AG20443 (cell line): Measurements from ENCODE around the gene RNF6.
A peak's percentile ranks its signal among the peaks of the same experiment; 100 is the strongest.
"Not testable (repeated sequence)": the region's sequence is repeated elsewhere in the genome, so short reads cannot be mapped to it uniquely, and the experiment has no call there.

ENCODE experiments used
- DNase-seq: peaks from one replicate; pipeline ENCODE4 v3.0.0; 2012; ENCODE audit warnings: low spot score, mixed read lengths

RNF6 gene

DNA sequence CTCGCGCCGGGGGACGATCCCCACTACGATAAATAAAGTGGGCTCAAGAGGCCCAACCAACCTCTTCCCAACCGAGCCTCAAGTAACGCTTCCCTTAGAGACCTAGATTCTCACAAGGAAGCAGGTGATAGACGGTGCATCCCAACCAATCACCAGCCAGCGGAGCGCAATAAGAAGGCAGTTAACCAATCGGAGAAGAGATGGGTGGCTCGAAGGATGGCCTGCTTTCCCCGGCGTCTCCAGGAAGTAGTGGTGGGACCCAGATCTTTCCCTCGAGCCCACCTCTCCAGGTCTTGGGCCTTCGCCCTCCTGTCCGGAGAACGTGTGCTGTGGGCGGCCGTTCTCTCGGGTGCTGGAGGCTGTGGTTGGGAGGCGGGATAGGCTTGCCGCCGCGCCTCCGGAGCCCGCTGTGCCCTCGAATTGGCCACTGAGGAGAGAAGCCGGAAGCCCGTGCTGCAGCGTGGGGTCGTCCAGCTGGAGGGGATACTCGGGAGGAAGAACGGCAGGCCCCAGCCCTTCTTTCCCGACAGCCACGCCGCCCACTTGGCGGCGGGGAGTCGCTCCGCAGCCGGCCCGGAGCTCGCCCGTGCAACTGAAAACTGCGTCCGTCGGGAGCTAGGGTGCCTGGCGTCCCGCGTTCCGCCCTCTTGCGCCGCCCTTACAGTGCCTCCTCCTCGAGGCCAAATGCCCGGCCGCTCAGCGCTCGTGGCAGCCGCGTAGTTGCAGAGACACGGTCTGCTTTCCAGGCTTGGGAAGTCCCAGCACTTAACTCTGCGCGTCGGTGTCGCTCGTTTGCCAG, at the start of gene RNF6:
RNF6 (minus strand) TSS at position 594 of the 799 bp plus-strand sequence. CDS start 2,665 bp downstream, outside the sequence.
- DNase-seq: peak; percentile 98

DNA sequence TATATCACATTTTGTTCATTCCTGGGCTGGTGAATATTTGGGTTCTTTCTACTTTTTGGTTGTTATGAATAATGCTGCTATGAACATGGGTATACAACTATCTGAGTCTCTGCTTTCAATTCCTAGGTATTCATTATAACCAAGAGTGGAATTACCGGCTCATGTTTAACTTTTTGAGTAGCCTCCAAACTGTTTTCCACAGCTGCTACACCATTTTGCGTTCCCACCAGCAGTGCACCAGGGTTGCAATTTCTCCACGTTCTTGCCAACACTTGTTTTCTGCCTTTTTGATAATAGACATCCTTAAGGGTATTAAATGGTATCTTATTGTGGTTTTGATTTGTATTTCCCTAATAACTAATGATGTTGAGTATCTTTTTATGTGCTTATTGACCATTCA, 48.6 kb upstream of the RNF6 start:
- DNase-seq: no peak

DNA sequence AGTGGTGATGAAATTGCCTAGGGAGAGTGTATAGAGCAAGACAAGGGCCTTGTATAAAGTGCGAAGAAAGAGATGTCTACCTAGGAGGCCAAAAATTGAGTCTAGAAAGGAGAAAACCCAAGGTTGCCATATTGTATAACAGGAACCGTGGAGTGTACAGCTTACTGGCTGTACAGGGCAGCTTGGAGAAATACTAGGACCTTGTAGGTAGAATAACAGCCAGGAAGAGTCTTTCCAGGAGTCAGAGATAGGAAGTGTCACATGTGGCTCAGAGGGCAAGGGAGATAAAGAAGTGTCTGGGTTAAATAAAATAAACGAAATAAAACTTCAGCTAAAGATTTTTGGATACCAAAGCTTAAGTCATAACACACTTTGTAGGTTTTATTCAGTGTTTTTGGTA, 44.2 kb upstream of the RNF6 start:
- no peak for DNase-seq

DNA sequence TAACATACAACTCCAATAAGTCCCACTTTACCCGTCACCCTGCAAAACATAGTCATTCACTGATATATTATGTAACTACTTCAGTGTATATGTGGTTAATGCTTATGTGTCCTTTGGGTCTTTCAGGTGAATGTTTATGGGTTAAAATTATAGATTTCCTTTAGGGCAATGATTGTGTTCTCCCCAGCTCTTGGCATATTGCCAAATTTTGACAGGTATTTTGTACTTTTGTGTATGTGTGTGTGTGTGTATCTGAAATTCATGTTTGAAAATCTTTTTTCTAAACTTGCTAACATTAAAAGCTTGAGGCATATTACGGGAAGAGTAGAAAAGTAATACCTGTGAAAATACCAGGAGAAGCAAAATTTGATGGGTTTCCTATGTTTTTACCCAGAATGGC, 40.0 kb upstream of the RNF6 start:
- DNase-seq: no peak

DNA sequence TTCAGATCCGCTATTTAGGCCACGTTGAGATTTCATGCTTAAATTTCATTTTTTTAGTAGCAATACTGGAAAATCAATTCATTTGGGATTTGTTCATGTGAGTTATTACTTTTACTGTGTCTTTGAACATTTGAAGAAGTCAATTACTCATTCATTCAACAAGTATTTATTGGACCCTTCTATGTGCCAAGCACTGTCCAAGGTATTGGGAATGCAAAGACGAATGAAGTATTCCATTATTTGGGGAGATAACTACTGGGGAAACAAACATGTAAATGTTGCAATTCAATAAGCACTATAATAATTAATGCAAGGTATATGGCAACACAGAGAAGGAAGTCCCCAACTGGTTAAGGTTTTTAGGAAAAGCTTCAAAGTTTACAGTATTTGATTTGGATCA, 37.5 kb upstream of the RNF6 start:
- DNase-seq: no peak

DNA sequence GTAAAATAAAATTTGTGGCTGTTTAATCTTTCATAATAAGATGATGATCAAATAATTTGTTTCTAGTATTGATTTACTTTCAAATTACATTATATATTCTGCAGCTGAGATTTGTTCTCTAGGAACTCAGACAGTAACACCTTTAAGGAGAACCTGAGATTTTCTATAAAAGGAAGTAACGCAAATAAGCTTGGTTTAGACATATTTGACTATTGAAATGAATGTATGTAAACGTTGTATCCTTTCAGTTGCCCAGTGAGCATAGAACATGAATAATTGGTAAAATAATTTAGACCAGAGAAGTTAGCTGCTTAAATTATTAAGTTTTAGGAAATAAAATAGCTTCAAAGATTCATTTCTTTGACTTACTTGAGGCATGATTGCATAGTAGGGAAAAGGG, 34.9 kb upstream of the RNF6 start:
- no peak for DNase-seq

DNA sequence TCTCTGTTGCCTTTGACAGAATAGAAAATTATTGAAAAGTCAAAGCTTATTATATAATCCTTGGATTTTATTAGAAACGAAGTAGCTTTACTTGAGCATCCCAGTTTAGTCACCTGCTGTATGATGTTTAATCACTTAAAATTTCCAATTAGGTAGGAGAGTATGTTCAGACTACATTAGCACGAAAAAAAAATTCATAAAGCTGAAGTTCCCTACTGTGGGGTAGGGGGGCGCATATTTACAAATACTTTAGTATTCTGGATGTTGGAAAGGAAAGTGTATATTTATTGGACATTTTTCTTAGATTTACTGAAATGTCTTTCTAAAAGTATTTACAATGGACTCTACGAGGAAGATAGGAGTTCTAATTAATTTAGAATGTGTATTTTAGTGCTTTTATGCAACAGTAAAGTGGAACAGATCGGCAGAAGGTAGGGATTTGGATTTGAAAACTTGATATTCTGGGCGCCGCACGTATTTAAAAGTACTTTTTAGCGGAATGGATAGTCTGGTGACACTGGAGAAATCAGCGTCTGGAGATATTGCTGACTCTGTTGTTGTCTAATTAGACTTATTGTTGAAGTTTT, 33.7 kb upstream of the RNF6 start:
- DNase-seq: no peak

DNA sequence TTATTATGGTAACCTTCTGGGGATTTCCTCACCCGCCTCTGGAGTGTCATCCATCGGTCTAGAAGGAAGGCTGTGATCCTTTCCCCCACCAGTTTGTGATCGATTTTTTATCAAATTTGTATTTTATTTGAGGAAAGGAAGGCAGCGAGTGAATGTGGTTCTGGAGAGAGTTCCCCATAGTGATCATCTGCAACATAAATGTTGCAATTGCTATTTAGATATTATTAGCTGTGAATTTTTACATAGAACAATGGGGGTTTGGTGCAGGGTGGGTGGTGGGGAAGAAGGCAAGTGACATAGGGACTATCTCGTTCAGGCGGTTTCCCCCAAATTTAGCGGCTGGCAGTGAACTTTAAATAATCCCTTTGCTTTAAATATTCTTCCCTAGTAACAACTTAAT, 33.0 kb upstream of the RNF6 start:
- DNase-seq: no peak

DNA sequence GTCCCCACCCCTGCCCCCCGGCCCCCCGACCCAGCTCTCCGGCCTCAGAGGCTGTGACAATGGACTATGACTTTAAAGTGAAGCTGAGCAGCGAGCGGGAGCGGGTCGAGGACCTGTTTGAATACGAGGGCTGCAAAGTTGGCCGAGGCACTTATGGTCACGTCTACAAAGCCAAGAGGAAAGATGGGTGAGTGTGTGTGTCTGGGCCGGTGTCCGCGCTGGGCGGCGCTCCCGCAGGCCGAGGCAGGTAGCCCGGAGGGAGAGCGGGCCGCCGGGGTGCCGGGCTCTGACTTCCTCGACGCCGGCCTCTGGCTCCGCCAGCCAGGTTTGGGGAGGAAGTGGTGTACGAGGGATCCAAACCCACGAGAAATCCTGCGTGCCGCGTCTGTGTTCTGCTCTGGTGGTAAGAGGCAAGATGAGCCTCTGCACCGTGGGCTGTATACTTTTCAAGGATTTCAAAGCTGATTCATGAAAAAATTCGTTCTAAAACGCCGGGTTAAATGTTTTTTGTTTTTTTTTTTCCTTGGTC, 32.5 kb upstream of the RNF6 start:
- DNase-seq: peak; percentile 56

DNA sequence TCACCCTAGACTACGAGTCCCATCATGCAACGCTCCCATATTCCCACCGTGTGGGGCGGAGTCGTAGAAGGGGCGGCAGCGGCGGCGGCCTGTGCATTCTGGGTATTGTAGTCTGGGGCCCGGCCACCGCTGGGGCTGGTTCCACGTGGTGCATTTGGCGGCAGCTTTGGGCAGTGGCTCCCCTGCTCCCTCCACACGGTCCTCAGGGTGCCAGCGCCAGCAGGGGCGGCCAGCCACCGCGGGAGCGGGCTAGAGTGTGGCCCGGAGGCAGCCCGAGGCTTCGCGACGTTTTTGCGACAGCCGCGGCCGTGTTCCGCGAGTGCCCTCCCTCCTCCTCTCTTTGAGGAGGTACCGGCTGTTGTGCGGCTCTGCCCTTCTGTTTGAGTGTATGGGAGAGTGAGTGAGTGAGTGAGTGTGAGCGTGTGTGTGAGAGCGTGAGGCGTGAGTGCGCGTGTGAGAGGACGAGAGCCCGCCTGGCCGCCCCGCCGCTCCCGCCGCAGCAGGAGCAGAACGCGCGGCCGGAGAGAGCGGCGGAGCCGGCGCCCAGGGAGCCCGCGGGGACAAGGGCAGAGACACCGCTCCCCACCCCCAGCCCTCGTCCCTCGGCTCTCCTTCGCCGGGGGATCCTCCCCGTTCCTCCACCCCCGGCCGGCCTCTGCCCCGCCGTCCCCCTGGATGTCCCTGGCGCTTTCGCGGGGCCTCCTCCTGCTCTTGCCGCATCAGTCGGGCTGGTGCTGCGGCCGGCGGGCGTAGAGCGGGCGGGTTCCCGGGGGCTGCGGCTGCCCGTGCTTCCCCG, 31.9 kb upstream of the RNF6 start, which contains the start of gene CDK8:
CDK8 (plus strand) TSS at position 343 of the 796 bp plus-strand sequence. CDS start 513 bp downstream, outside the sequence.
- peak; percentile 92 for DNase-seq

DNA sequence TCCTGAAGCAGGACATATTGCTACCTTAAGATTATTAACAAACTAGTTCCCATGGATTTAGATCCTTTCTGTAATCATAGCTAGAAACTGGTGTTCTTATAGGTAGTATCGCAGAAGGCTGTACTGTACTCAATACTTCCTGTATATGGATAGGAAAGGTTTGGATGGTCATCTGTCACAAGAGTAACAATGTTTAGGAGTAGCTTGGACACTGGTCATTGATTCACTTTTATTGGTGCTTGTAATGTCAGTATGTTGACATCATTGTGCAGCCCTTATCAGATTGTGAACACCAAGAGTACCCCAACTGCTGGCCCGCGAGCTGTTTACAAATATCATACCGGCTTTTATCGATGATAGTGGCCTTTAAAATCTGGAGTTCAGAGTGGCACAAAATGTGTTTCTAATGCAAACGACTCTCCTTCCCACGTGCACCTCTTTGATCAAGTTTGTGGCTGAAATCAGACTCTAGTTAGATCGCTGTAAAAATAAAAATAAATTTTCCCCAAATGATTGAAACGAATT, 31.2 kb upstream of the RNF6 start:
- no peak for DNase-seq

DNA sequence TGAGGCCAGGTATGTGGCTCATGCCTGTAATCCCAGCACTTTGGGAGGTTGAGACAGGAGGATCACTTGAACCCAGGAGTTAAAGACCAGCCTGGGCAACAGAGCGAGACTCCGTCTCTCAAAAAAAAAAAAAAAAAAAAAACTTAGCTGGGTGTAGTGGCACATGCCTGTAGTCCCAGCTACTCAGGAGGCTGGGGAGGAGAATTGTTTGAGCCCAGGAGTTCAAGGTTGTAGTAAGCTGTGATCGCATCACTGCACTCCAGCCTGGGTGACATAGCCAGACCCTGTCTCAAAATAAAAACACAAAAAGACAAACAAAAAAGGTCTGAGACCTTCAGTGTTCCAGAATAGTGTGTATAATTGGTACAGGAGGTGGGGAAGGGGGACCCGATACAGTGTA, 29.9 kb upstream of the RNF6 start:
- DNase-seq: not testable (repeated sequence)

DNA sequence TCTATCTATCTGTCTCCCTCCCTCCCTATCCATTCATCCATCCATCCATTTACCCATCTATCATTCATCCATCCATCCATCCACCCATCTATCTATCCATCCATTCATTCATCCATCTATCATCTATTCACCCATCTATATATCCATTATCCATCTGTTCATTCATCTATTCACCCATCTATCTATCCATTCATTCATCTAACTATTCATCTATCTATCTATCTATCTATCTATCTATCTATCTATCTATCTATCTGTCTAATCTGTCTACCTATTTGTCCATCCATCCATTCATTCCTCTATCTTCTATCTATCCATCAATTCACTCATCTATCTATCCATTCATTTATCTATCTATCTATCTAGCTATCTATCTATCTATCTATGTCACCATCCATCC, 27.4 kb upstream of the RNF6 start:
- DNase-seq: no peak

DNA sequence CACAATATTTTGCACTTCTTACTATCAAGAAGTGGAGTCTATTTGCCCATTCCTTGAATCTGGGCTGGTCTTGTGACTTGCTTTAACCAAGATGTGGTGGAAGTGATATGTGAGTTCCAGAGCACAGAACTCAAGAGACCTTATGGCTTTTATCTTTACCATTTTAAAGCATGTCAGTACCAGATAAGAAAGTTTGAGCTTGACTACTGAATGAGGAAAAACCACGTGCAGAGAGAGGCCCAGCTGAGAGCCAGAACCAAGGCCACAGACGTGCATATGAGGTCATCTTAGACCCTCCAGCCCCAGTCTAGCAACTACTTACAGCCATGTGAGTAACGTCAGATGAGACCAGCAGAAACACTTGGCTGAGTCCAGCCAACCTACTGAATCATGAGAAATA, 25.5 kb upstream of the RNF6 start:
- no peak for DNase-seq

DNA sequence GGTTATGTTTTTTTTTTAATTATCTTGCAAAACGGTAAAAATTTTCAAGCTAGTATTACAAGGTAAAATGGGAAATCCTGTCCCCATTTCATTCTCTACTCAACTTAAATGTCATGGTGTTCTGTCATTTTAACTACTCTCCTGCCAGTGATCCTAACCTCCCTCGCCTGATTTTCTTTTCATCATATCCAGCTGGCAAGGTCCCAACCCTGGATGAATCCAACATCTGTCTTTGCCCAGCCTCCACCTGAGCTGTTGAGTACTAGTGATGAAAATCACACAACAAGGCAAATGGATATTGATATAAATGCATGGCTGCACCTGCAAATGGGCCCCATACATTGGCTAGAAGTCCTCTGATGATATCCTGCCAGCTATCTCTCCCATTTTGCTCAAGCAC, 24.9 kb upstream of the RNF6 start:
- DNase-seq: no peak

DNA sequence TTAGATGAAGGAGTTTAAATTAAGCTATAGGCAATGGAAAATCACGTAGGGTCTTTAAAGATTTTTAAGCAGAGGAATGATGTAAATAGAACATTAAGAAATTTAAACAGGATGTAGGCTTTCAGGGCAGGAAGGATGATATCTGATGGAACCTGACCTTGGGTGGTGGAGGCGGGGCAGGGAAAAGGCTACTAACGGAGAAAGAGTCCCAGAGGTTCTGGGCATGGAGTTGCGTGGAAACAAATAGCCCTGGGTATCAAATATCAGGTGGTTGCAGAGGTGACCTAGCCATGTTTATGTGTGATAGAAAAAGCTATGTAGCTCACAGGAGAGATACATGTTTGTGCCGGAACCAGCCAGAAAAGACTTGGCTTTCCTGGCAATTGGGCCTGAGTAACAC, 24.0 kb upstream of the RNF6 start:
- DNase-seq: no peak

DNA sequence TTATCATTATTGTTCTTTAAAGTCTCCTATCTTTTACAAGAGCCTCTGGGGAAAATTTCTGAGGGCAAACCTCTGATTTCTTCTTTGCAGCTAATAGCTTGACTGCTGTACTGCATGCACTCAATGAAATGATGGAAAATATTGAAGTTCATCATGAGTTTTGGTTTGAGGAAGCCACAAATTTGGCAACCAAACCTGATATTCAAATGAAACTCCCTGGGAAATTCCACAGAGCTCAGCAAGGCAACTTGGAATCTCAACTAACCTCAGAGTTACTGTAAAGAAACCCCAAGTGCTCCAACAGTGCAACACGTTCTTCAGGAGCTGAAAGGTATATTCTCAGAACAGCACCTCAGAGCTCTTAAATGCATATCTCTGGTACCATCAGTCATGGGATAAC, 14.2 kb upstream of the RNF6 start:
- no peak for DNase-seq

DNA sequence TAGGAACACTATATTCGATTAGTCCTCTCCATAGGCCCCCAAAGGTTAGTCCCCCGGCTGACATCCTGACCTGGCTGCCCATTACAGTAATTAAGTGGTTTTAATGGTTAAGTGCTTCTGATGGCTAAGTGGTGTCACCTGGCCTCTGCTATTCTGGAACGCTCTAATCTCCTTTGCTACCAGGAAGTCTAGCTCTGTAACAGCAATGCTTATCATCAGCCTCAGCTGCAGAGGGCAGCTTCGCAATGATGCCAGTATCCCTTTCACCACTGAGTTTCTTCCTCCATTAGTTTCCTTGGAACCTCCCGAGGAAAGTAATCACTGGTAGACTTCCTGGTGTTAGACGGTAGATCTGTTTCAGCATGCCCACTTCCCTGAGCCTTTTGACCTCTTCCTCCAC, 8.6 kb upstream of the RNF6 start:
- DNase-seq: no peak

DNA sequence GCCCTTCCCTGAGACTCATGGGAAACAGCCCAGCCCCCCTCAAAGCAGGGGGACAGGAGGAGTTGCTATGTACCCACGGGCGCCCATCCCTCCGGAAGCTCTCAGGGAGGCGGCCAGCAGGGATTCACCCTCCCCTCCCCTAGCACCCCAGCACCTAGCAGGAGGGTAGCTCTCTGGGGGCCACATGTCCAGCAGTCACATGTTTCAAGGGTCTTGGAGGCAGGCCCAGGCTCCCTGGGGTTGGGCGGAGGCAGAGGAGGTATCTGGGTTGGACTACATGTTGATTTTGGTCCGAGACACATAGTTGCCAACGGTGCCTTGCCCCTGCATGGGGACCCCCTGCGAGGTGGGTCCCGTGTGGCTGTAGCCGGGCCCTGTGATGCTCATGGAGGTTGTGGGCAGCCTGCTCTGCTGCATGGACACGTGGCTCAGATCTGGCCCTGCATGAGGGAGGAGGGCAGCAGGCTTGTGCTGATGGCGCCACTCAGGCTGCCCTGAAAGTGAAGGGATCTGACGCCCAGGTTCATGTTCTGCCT, 7.0 kb upstream of the RNF6 start:
- DNase-seq: no peak

DNA sequence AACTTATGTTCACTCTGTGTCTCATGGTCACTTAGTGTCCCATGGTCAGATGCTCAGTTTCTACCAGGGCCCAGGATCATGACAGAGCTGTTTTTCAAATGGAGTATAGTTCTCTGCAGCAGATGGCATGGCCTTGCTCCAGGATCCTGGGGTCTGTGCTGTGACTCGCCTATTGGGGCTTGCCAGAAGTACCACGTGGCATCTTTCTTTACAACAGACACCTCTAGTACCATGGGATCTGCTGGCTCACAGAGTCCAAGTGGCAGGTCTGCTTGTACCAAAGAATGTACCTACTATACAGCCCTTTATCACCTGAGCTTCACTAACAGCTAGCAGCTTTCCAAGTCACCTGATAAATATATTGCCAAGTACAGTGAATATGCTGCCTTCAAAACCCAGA, 6.0 kb upstream of the RNF6 start:
- no peak for DNase-seq

DNA sequence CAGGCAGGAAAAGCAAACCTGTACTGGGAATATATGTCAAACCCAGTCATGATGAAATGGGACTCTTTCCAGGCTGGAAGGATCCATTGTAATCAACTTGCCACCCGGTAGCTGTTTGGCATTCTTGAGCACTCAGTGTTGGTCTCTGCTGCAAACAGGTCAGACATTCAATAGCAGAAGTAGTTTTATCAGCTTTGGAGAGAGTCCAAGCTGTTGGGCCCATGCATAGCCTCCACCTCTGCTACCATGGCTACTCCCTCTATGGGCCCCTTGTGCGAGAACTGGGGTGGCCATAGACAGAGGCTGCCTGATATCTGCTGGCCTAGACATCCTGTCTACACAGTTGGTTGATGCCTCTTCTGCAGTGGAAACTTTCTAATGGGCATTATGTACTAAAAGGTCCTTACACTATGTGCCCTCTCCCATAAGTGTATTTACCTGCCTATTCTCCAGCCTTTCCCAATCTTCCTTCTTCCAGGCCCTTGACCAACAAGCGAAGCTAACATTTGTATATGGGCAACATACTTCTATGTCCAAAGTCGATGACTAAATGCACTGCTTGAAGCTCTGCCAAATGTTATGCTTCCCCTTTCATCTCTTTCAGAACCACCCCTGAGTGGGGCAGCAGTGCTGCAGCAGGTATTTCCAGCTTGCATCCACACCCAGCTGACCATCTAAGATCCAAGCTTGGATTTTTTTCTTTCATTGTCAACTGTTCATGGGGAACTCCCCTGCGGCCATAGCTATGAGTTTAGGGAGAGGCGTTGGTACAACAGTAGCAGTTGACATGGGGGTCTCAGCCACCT, 5.3 kb upstream of the RNF6 start:
- no peak for DNase-seq
